HG03196 (cell line): ENCODE results near the gene TDRKH.
"Not testable (repeated sequence)": the region's sequence is repeated elsewhere in the genome, so short reads cannot be mapped to it uniquely, and the experiment has no call there.

Source experiments
- ATAC-seq: cut with Tn5 transposase; IDR thresholded peaks from one replicate; pipeline ENCODE4 v1.9.1; 2021; ENCODE audit not compliant: unreplicated experiment

The TDRKH gene

GRCh38 chr1:151768351-151769066 is 21.8 kb downstream of the TDRKH start:
- not testable (repeated sequence) for ATAC-seq

GRCh38 chr1:151763990-151764389 is 26.3 kb downstream of the TDRKH start:
- ATAC-seq = no peak

- peak; percentile 95 for ATAC-seq
Observed at GRCh38 chr1:151762941-151763921, 27.1 kb downstream of the TDRKH start, which contains the start of gene MRPL9. TSS of gene MRPL9 (minus strand) at chr1:151763496. CDS start at chr1:151763479, 17 bp downstream.

- no peak for ATAC-seq
Observed at GRCh38 chr1:151760597-151761385, 29.5 kb downstream of the TDRKH start.

GRCh38 chr1:151759241-151759640 is 31.1 kb downstream of the TDRKH start:
- no peak for ATAC-seq

GRCh38 chr1:151756291-151756690 is 34.0 kb downstream of the TDRKH start:
- ATAC-seq = no peak

GRCh38 chr1:151741516-151741915 is 48.8 kb downstream of the TDRKH start:
- no peak for ATAC-seq

- ATAC-seq = no peak
Observed at GRCh38 chr1:151739590-151740355, 50.5 kb downstream of the TDRKH start.

- no peak for ATAC-seq
Observed at GRCh38 chr1:151737479-151737878, 52.8 kb downstream of the TDRKH start.

- ATAC-seq = no peak
Observed at GRCh38 chr1:151737026-151737425, 53.3 kb downstream of the TDRKH start.

GRCh38 chr1:151733995-151734394 is 56.3 kb downstream of the TDRKH start:
- not testable (repeated sequence) for ATAC-seq

GRCh38 chr1:151733126-151733525 is 57.2 kb downstream of the TDRKH start:
- ATAC-seq = no peak

GRCh38 chr1:151729966-151730291 is 60.4 kb downstream of the TDRKH start:
- ATAC-seq = no peak

- no peak for ATAC-seq
Observed at GRCh38 chr1:151729157-151729965, 60.9 kb downstream of the TDRKH start.

GRCh38 chr1:151728151-151729054 is 61.9 kb downstream of the TDRKH start:
- no peak for ATAC-seq

GRCh38 chr1:151723726-151724370 is 66.5 kb downstream of the TDRKH start:
- no peak for ATAC-seq
